H1 (cell line): ENCODE results near the gene IGF1.

Experiments used
- EZH2 ChIP-seq: fragments of 200-600 bp; sonication (generic); IDR thresholded peaks from 2 replicates; pipeline ENCODE4 v1.7.1; 2012; ENCODE audit warnings: low read depth, mild to moderate bottlenecking, moderate library complexity, low read length, inconsistent platforms; ENCODE audit not compliant: severe bottlenecking
- HDAC2 ChIP-seq, 2 experiments: fragments of 300-600 bp in 1 of 2; sonication (generic) in 1 of 2; IDR thresholded peaks; 2 replicates each; pipeline ENCODE4 v1.6.1; 2011 to 2012; ENCODE audit warnings: low read depth in 2 of 2, low read length in 2 of 2, mild to moderate bottlenecking in 2 of 2, moderate library complexity in 2 of 2, borderline replicate concordance in 1 of 2, inconsistent platforms in 1 of 2
- POLR2AphosphoS5 ChIP-seq: IDR thresholded peaks from 2 replicates; pipeline ENCODE4 v1.6.1; 2011; ENCODE audit warnings: low read depth, low read length
- YY1 ChIP-seq: IDR thresholded peaks from 2 replicates; pipeline ENCODE4 v1.6.1; 2011; ENCODE audit warnings: low read depth, mild to moderate bottlenecking, low read length
- TF ChIP-seq, protein P1 (sequence below), 3 experiments: IDR thresholded peaks; 1 replicate in 2 of 3; 2 replicates in 1 of 3; pipeline versions ENCODE4 v1.5.1 to v1.6.1; 2011; ENCODE audit warnings: low read length in 3 of 3, mild to moderate bottlenecking in 3 of 3, inconsistent platforms in 2 of 3, low read depth in 1 of 3, moderate library complexity in 1 of 3; ENCODE audit not compliant: insufficient read depth in 1 of 3; ENCODE audit errors: control extremely low read depth in 1 of 3

GRCh38 chr12:102521662-102522277 lies 41.4 kb upstream of the IGF1 start:
- no peak for TF ChIP-seq EZH2
- TF ChIP-seq, protein P1, sequence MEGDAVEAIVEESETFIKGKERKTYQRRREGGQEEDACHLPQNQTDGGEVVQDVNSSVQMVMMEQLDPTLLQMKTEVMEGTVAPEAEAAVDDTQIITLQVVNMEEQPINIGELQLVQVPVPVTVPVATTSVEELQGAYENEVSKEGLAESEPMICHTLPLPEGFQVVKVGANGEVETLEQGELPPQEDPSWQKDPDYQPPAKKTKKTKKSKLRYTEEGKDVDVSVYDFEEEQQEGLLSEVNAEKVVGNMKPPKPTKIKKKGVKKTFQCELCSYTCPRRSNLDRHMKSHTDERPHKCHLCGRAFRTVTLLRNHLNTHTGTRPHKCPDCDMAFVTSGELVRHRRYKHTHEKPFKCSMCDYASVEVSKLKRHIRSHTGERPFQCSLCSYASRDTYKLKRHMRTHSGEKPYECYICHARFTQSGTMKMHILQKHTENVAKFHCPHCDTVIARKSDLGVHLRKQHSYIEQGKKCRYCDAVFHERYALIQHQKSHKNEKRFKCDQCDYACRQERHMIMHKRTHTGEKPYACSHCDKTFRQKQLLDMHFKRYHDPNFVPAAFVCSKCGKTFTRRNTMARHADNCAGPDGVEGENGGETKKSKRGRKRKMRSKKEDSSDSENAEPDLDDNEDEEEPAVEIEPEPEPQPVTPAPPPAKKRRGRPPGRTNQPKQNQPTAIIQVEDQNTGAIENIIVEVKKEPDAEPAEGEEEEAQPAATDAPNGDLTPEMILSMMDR (IDR thresholded peaks at IDR 0.05; ENCODE audit: control extremely low read depth in 1 of 3, insufficient read depth in 1 of 3, low read depth in 1 of 3, low read length in 3 of 3): no peak
- TF ChIP-seq POLR2AphosphoS5: no peak
- no peak for TF ChIP-seq YY1
- no peak for TF ChIP-seq HDAC2 (IDR thresholded peaks at IDR 0.05; ENCODE audit: borderline replicate concordance in 1 of 2, low read depth in 2 of 2, low read length in 2 of 2)
